ENCODE results near the gene LANCL2. TPM values are rescaled to one million over a fixed set of nuclear protein-coding genes. Genes with fewer than 3 reads are reported as not detected.

The LANCL2 gene
- total RNA-seq, 4 donors from 2014 or later: 6.4 to 27.0 (median 15.6) TPM

GRCh38 chr7:55448526-55448925 lies 83.4 kb downstream of the LANCL2 start:
- WGBS, 2 donors (ENCODE audit: low coverage in 1 of 2): 81 to 92% methylated on average over 5 to 22 of the region's 22 CpGs
- Histone ChIP-seq H3K27me3 (no peaks in the 10 kb centered on the region), H3K36me3 (peaks cover 0 to 4% (median 0%) of the 10 kb centered on the region in 4 donors), H3K27ac (no peak overlapping the region), H3K9me3 (no peaks in the 10 kb centered on the region), H3K4me1 (no peaks in the 10 kb centered on the region), H3K4me3 (no peak overlapping the region)
- intact Hi-C loops (cut with DNase I; ENCODE audit: low total_unique reads) (no loop called here), in situ Hi-C loops (cut with MboI; ENCODE audit: low pct_ligation_motif_present in 1 of 4, low pct_unique_long_range_greater_than_20kb in 1 of 4, low sequenced_read_pairs in 3 of 4) (no loop called here)
- TF ChIP-seq POLR2A (IDR thresholded peaks at IDR 0.05) (no peak), EP300 (IDR thresholded peaks at IDR 0.05; ENCODE audit: low read depth) (no peak), POLR2AphosphoS5 (IDR thresholded peaks at IDR 0.05) (no peak)
- TF ChIP-seq, protein P1, sequence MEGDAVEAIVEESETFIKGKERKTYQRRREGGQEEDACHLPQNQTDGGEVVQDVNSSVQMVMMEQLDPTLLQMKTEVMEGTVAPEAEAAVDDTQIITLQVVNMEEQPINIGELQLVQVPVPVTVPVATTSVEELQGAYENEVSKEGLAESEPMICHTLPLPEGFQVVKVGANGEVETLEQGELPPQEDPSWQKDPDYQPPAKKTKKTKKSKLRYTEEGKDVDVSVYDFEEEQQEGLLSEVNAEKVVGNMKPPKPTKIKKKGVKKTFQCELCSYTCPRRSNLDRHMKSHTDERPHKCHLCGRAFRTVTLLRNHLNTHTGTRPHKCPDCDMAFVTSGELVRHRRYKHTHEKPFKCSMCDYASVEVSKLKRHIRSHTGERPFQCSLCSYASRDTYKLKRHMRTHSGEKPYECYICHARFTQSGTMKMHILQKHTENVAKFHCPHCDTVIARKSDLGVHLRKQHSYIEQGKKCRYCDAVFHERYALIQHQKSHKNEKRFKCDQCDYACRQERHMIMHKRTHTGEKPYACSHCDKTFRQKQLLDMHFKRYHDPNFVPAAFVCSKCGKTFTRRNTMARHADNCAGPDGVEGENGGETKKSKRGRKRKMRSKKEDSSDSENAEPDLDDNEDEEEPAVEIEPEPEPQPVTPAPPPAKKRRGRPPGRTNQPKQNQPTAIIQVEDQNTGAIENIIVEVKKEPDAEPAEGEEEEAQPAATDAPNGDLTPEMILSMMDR (IDR thresholded peaks at IDR 0.05): no peak
- no peak for DNase-seq

DNA sequence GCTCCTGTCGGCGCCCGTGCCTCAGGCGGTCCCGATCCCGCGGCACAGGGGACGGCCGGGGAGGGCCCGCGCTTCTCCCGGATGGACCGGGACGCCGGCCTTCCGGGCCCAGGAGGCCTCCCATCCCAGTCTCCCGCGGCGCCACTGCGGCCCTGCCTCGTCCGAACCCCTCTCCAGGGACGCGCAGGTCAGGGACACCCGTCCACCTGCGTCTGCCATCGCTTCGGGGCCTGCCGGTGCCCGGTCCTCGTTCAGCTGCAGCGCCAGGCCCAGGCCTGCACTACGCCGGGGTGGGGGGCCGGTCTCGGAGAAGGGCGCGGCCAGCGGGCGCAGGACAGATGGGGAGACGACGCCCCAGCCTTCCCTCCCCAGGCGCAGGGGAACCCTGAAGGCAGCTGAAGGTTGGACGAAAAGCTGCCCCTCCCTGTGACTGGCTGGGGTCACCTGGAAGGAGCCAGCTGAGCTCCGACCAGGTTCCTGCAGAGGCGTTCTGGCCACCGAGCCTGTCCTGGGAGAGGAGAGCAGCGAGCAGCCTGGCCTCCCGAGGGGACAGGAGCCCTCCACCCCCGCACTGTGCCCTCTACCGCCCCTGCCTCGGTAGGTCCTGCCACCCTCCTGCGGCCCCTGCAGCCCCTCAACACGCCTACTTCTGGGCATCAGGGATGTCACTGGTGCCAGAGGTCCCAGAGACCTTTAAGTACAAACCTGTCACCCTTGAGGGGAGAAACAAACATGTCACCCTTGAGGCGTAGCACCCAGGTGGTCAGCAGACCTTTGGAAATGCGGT lies 84.3 kb downstream of the LANCL2 start:
- intact Hi-C loops (cut with DNase I; ENCODE audit: low total_unique reads): no loop called here

DNA sequence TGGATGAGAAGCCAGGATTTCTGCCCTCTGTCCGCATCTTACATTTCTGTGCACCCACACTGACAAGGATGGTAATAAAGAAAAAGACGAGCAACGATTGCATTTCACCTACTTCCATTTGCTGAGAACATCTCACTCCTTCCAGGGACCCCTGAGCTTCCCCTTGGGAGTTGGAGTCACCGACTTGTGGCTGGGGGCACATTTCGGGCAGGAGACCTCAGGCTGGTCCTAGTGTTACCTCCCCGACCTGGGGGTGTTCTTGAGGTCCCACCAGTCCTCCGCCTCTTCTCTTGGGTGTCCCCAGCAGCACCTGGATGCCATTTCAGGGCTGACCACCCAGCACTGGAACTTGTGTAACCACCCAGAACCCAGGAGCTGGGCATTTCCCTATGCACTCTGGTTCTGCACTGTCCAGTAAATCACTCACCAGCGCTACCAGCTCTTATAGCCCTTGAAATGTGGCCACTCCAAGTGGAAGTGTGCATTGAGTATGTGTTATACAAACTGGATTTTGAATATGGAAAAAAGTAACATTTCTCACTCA lies 84.9 kb downstream of the LANCL2 start:
- in situ Hi-C loops (cut with MboI; ENCODE audit: low pct_ligation_motif_present in 1 of 4, low pct_unique_long_range_greater_than_20kb in 1 of 4, low sequenced_read_pairs in 3 of 4) (loop anchor here in 1 of 4 donors (25.0 kb wide), 1 partner anchor 137 kb away; no protein-coding TSS in a partner anchor), intact Hi-C loops (cut with DNase I; ENCODE audit: low total_unique reads) (no loop called here)
- 90 to 98% methylated on average over 4 to 8 of the region's 8 CpGs for WGBS, 2 donors (ENCODE audit: low coverage in 1 of 2)
- Histone ChIP-seq H3K36me3 (peaks cover 0 to 4% (median 0%) of the 10 kb centered on the region in 4 donors), H3K4me1 (no peaks in the 10 kb centered on the region), H3K27ac (no peak overlapping the region), H3K9me3 (no peaks in the 10 kb centered on the region), H3K27me3 (no peaks in the 10 kb centered on the region), H3K4me3 (no peak overlapping the region)
- DNase-seq: no peak
- TF ChIP-seq, protein P1 (IDR thresholded peaks at IDR 0.05): no peak
- no peak for TF ChIP-seq POLR2AphosphoS5 (IDR thresholded peaks at IDR 0.05)
- TF ChIP-seq EP300 (IDR thresholded peaks at IDR 0.05; ENCODE audit: low read depth): no peak

More for the DNA sequence above, 84.3 kb downstream of the LANCL2 start:
- TF ChIP-seq EP300 (IDR thresholded peaks at IDR 0.05; ENCODE audit: low read depth) (no peak), POLR2AphosphoS5 (IDR thresholded peaks at IDR 0.05) (no peak), POLR2A (IDR thresholded peaks at IDR 0.05) (no peak)
- TF ChIP-seq, protein P1 (IDR thresholded peaks at IDR 0.05): no peak
- Histone ChIP-seq H3K27ac (no peak overlapping the region), H3K36me3 (peaks cover 0 to 4% (median 0%) of the 10 kb centered on the region in 4 donors), H3K4me1 (no peaks in the 10 kb centered on the region), H3K9me3 (no peaks in the 10 kb centered on the region), H3K4me3 (no peak overlapping the region), H3K27me3 (no peaks in the 10 kb centered on the region)
- 80 to 100% methylated on average over 2 to 31 of the region's 56 CpGs for WGBS, 2 donors (ENCODE audit: low coverage in 1 of 2)
- in situ Hi-C loops (cut with MboI; ENCODE audit: low pct_ligation_motif_present in 1 of 4, low pct_unique_long_range_greater_than_20kb in 1 of 4, low sequenced_read_pairs in 3 of 4): no loop called here
- DNase-seq: no peak

DNA sequence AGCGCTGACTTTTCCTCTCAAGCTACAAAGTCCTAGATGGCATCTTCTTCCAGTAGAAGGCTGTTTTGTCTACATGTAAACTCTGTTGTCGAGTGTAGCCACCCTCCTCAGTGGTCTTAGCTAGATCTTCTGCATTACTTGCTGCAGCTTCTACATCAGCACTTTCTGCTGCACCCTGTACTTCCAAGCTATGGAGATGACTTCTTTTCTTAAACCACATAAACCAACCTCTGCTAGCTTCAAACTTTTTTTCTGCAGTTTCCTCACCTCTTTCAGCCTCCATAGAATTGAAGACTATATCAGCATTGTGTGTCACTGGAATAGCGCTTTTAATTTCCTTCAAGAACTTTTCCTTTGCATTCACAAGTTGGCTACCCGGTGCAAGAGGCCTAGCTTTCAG lies 87.8 kb downstream of the LANCL2 start:
- no peak for DNase-seq
- no peak overlapping the region for H3K4me3 ChIP-seq
- intact Hi-C loops (cut with DNase I; ENCODE audit: low total_unique reads): no loop called here
- in situ Hi-C loops (cut with MboI; ENCODE audit: low pct_ligation_motif_present in 1 of 4, low pct_unique_long_range_greater_than_20kb in 1 of 4, low sequenced_read_pairs in 3 of 4): loop anchor here in 1 of 4 donors (25.0 kb wide), 1 partner anchor 134 kb away; no protein-coding TSS in a partner anchor
- peaks cover 0 to 8% (median 0%) of the 10 kb centered on the region in 4 donors for H3K36me3 ChIP-seq
- H3K27me3 ChIP-seq: no peaks in the 10 kb centered on the region
- no peak overlapping the region for H3K27ac ChIP-seq
- no peaks in the 10 kb centered on the region for H3K4me1 ChIP-seq
- no peak for TF ChIP-seq EP300 (IDR thresholded peaks at IDR 0.05; ENCODE audit: low read depth)
- TF ChIP-seq POLR2A (IDR thresholded peaks at IDR 0.05): no peak
- TF ChIP-seq, protein P1 (IDR thresholded peaks at IDR 0.05): no peak
- TF ChIP-seq POLR2AphosphoS5 (IDR thresholded peaks at IDR 0.05): no peak
- peaks cover 0 to 4% of the 10 kb centered on the region in 2 donors for H3K9me3 ChIP-seq
- WGBS, 2 donors (ENCODE audit: low coverage in 1 of 2): 93 to 94% methylated on average over 4 of the region's 4 CpGs

Data from transverse colon (tissue), 4 donors.